SH-SY5Y (cell line): ENCODE measurements around the gene JSRP1.

Experiments
- GATA2 ChIP-seq: IDR thresholded peaks from 2 replicates; pipeline ENCODE4 v1.6.1; 2011; ENCODE audit warnings: mild to moderate bottlenecking, low read depth, low read length
- GATA3 ChIP-seq: IDR thresholded peaks from 2 replicates; pipeline ENCODE4 v1.6.1; 2011; ENCODE audit warnings: low read depth, mild to moderate bottlenecking, low read length, moderate library complexity

JSRP1 gene, protein sequence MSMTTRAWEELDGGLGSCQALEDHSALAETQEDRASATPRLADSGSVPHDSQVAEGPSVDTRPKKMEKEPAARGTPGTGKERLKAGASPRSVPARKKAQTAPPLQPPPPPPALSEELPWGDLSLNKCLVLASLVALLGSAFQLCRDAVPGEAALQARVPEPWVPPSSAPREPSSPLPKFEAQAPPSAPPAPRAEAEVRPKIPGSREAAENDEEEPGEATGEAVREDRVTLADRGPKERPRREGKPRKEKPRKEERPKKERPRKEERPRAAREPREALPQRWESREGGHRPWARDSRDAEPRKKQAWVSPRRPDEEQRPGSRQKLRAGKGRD

DNA sequence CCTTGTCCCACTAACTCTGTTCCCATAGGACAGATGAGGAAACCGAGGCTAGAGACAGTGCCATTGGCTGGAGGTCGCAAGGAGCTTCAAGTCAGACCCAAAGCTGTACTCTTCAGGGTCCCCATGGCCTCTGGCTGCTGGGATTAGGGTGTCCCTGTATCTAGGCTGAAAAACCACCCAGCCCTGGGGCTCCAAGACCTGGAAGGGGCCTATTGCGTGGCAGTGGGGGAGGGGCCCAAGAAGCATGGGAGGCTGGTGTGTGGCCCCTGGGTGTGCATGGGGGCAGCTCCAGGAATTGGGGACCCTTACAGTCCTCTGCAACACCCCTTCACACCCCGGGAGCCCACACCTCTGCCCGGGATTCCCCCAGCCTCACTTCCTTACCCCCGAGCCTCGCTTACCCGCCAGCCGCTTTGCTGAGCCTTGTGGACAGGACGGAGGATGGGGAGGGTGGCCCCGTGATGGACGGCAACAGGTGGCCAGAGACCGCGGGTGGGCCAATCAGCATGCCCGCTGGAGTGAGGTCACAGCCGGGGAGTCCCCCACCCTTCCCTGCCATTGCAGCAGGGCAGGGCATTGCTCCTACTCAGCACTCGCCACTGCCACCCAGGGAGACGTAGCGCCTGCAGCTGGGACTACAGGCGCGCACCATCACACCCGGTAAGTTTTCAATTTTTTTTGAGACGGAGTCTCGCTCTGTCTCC is at the start of gene JSRP1:
Gene JSRP1 (minus strand): TSS at position 436 of the 704 bp plus-strand sequence. CDS start 1,103 bp downstream, outside the sequence.
- TF ChIP-seq GATA3 (no peak), GATA2 (no peak)

DNA sequence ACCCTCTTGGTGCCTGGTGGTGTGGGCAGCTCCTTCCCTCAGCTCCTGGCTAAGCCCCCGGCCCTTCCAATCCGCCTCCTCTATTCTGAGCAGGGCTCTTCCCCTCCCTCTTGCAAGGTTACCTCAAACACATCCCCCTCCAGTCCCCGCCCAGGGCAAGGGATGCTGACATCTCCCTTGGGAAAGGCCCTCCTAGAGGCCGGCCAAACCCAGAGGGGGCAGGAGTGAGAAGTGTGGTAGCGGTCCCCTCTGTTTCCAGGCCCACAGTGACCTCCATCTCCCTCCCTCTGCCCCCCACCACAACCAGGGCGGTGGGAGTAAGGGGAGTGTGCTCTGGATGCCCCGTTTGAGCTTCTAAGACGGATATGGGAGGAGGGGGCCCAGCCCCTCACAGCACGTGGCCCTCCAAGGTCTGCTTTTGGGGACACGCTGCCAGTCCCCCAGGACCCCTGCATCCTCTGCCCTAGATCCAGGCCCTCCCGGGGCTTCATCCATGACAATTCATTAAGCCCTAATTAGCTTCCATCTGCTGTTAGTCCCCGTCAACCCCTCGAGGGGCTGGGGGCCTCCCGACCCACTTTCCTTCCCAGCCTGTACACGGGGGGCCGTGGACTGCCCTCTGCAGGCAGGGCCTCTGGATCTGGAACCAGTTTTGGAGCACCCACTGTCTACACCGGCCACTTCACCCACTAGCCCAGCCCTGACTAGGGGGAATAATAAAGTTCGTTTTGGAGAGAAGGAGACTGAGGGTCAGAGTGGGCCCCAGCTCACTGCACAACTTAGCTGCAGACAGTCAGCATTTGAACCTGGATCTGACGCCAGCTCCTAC is 49.4 kb upstream of the JSRP1 start:
- TF ChIP-seq GATA2 (no peak), GATA3 (no peak)

DNA sequence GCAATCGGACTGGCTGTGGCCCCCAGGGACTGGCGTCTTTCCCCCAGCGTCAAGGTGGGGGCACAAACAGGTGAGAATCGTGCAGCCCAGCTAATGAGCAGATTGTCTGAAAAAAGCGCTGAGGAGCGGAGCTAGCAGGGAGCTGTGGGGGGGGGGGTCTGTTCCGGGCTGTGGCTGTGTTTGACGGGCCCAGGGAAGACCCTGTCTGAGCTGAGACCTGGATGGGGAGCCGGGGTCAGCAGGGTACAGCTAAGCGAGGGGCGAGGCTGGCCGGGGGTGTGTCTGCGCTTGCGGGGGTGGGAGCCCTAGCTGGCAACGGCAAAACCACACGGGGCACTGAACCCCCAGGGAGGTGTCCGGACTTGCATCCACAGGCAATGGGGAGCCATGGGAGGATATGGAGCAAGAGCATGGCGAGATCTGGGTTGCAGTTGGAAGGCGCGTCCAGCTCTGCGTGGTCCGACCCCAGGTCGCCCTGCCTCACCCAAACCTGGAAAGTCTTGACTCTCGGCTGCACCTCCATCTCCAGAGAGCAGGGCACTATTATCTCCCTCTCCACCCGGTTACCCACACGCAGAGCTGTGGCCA is 47.1 kb upstream of the JSRP1 start:
- TF ChIP-seq GATA2 = no peak
- TF ChIP-seq GATA3 = no peak

DNA sequence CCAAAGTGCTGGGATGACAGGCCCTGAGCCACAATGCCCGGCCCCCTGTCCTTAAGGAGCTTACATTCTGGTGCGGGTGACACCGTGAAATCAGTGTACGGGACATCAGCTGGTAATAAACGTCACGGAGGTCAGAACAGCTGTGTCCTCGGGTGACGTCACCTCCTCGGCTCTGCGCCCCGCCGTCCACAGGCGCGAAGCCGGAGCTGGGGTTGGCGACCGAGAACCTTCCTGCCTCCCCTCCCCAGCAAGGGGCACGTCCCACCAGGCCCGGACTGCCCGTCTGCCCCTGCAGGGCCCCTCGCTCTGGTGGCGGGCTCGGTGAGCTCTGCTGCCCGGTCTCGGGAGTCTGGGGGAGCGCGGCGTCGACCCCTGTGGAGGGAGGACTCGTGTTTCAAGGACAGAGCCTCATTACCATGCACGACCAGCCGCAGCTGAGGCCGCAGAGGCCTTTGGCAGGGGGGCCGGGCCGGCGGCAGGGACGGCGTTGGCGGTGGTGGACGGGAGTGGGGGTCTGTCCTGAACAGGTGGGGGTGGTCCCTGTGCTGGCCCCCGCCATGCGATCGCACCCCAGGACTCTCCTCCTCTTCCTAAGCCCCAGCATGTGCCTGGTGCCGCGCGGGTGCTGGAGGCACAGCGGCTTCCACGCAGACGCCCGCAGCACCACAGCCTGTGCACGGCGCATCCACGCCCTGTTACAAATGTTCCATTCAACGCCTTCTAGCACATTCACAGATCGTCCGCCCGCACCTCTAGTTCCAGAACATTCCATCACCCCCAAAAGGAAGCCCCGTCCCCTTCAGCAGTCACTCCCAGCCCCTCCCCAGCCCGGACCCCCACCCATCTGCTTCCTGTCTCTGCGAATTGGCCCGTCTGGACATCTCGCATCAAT is 46.3 kb upstream of the JSRP1 start:
- TF ChIP-seq GATA3 = no peak
- TF ChIP-seq GATA2 = no peak

DNA sequence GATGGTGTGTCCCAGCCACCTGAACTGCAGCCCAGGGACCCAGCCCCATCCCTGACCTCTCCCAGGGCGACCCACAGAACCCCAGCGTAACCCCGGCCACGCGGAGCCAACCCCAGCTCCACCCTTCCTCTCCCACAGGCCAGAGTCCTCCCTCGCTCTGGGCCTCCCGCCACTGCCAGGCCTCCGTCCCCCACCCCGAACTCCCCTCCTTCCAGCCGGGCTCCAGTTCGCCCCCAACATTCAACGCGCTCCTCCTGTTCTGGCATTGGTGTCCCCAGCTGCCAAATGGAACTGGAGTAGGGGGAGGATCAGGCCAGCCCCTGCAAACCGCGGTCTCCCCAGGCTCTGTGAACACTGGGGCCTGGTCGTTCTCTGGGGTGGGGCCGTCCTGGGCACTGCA is 44.3 kb upstream of the JSRP1 start:
- no peak for TF ChIP-seq GATA3
- TF ChIP-seq GATA2 = no peak

DNA sequence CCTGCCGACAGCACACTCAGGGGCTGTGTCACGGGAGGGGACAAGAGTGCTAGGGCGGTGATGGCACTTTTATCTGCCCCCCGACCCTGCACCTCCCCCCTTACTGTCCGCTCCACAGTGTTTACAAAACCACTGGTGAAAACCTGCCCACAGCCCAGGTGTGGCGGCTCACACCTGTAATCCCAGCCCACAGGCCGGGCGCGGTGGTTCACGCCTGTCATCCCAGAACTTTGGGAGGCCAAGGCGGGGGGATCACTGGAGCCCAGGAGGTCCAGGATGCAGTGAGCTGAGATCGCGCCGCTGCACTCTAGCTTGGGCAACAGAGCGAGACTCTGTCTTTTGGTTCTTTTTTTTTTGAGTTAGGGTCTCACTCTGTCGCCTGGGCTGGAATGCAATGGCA is 39.9 kb upstream of the JSRP1 start:
- TF ChIP-seq GATA2 (no peak), GATA3 (no peak)

DNA sequence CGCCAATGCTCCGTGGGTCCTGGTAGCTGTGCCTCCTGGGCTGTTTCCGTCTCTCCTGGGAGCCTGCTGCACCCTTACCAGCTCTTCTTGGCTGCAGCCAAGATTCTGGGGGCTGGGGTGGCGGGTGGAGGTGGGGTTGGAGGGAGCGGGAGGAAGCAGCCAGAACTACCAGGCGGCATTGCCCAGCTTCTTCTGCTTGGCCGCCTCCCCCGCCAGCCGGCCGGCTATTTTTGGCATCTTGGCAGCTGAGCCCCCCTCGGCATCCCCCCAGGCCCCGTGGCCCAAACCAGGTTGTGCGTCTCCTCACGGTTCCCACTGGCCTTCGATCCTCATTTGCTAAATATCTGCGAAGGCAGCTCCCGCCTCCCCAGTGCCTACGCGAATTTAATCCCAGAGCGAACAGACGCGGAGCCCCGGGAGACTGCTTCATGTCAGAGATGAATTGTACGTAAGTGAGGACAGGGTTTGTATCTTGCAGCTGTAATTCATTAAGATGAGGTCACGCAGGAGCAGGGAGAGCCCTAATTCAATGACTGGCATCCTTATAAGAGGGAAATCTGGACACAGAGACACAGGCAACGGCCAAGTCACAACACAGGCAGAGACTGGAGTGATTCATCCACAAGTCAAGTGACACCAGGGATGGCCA is 38.6 kb upstream of the JSRP1 start:
- TF ChIP-seq GATA2 = peak; percentile 43; the same call in 1 of the 2 replicates
- TF ChIP-seq GATA3 = no peak

DNA sequence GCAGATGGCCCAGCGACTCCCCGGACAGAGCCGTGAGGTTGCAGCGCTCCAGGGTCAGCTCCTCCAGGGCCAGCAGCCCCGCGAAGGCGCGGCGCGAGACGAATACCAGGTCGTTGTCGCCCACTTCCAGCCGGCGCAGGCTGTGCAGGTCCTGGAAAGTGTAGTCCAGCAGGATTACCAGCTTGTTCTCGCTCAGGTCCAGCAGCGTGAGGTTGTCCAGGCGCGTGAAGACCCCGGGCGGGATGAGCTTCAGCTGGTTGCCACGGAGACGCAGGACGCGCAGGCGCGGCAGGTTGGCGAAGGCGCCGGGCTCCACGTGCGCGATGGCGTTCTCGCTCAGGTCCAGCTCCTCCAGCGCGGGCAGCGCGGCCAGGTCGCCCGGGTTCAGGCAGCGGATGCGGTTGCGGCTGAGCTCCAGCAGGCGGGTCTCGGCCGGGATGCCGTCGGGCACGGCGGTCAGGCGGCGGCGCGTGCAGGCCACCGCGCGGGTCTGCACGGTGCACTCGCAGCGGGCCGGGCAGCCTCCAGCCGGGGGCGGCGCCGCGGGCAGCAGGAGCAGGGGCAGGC is 35.1 kb upstream of the JSRP1 start:
- TF ChIP-seq GATA2 (no peak), GATA3 (no peak)

DNA sequence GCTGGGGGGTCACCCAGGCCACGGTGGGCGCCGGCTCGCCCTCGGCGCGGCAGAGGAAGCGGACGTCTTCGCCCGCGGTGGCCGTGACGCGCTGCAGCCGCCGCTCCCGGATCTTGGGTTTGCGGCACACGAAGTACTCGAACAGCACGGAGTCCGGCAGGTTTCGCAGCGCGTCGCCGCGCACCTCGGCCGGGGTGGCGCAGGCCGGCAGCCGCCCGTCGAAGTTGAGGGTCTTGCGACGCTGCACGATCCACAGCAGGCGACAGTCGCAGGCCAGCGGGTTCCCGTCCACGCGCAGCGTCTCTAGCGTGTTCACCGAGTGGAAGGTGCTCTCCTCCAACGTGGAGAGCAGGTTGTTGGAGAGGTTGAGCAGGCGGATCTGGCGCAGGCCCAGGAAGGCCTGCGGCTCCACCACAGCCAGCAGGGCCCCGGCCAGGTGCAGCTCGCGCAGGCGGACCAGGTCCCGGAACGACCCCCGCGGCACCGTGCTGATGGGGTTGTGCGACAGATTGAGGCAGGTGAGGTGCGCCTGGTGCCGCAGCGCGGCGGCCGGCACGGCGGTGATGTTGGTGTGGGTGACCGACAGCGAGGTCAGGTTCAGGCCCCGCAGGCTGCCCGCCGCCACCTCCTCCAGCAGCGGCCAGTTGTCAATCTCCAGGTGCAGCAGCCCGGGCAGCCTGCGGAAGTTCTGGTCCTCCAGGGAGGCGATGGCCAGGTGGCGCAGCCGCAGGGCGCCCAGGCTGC is 34.4 kb upstream of the JSRP1 start:
- TF ChIP-seq GATA2 = no peak
- TF ChIP-seq GATA3 = no peak

DNA sequence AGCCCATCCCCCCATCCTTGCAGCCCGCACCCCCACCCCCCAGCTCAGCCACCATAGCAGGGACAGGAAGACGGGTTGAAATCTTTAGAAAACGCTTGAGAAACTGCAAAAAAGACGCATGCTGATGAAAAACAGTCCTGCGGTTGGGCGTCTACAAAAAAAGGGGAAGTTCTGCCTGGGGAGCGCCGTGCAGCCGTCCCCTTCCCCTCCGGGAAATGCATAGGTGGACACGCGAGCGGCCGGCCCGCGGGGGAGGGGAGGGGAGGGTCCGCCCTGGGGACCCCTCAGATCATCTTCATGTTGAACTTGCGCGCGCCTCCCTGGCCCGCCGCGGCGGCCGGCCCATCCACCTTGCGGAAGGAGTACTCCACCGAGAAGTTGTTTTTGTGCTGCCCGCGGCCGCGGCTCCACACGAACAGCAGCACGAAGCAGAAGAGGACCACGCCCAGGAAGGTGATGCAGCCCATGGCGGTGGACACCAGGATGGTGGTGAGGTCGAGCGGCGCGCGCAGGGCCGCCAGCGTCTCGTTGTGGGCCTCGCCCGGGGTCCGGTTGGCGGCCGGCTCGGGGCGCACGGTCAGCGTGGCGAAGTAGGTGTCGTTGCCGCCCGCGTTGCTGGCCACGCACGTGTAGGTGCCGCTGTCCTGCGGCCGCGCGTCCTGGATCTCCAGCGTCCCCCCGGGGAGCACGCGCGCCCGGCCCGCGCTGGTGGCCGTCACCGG is 33.7 kb upstream of the JSRP1 start:
- no peak for TF ChIP-seq GATA2
